GM19397 (cell line): ENCODE results near the gene OR51E2.

Experiments
- ATAC-seq: cut with Tn5 transposase; IDR thresholded peaks from one replicate; pipeline ENCODE4 v1.9.1; 2021; ENCODE audit warnings: mild to moderate bottlenecking, moderate library complexity; ENCODE audit not compliant: unreplicated experiment

Gene OR51E2

DNA sequence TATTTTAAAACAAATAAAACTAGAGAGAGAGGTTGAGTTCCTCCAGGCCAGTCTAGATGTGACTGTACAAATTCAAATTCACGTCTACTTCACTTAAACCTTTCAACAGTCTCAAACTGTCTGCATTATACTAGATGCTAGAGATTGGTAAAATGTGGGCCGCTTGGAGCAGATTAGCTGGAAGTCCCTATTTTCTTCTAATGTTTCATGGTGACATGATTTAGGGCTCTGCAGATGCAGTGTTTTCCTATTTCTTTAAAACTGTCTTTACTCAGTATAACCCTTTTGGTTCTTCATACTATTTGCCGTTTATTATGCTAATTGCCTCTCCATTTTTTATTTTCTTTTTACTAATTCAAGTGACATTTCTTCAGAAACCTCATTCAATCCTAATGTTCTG, 33.5 kb downstream of the OR51E2 start:
- ATAC-seq, result no peak

DNA sequence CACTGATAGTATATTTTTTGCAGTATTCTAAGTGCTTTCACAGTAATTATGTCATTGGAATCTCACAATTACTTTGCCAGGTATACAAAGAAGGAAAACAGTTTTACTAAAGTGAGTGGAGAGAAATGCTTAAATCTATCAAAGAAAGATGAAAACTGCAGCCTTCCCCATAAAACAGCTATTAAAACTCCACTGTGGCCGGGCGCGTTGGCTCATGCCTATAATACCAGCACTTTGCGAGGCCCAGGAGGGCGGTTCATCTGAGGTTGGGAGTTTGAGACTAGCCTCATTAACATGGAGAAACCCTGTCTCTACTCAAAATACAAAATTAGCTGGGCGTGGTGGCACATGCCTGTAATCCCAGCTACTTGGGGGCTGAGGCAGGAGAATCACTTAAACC, 34.8 kb downstream of the OR51E2 start:
- no peak for ATAC-seq

DNA sequence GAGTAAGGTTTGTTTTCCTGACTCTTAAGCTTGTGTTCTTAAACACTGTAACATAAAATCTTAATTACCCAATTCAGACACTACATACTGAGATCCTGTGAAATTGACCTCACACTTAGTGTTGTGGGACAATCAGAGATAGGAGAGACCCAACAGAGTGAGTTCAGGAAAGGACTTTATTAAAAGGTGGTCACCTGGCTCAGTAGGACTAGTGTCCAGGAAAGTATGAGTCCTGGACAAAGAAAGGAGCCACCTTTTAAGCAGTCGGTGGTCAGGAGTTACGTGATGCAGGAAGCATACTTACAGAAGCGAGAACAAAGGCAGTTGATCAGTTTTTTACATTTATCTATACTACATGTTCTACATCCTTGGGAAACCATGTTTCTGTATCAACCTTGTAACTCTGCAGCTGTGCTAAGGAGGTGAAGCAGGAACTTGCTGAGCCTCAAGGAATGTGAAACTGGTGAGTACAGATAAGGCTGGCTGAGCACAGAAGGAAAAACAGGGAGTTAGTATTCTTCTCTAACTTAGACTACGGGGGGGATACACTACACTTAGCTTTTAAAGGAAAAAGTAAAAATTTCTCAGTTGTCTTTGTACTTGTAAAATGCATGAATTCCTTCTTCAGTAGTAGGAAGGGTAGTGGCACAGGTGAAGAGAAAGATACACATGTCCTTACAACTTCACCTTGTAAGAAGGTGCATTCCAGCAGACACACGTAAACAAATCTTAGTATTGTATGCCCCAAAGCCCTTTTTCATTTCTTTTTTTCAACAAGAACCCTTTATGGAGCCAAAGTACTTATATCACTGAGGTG, 38.8 kb downstream of the OR51E2 start:
- ATAC-seq, result no peak

DNA sequence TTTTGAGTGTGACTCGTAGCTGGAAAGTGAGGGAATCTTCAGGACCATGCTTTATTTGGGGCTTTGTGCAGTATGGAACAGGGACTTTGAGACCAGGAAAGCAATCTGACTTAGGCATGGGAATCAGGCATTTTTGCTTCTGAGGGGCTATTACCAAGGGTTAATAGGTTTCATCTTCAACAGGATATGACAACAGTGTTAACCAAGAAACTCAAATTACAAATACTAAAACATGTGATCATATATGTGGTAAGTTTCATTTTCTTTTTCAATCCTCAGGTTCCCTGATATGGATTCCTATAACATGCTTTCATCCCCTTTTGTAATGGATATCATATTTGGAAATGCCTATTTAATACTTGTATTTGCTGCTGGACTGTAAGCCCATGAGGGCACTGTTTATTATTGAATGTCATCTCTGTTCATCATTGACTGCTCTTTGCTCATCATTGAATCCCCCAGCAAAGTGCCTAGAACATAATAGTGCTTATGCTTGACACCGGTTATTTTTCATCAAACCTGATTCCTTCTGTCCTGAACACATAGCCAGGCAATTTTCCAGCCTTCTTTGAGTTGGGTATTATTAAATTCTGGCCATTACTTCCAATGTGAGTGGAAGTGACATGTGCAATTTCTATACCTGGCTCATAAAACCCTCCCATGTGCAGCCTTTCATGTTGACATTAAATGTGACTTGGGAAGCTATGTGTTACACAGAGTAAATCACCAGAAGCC, 42.9 kb downstream of the OR51E2 start:
- ATAC-seq, result no peak

DNA sequence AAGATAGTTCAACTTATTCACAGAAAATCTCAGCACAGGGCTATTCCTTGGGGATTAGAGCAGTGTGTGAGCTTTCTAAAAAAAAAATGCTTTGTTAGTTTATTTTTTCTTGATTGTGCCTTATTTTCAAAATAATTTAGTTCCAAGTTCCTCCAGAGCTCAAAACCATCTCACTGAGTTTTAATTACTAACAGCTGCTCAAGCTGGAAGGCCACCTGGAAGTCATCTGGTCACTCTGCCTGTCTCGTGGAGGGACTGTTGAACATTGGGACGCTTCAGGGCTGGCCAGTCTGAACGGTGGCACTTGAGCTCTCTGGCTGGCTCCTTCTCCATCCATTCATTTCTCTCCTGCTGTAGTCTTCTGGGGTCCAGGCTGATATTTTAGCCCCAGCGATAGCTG, 49.9 kb downstream of the OR51E2 start:
- ATAC-seq, result no peak

DNA sequence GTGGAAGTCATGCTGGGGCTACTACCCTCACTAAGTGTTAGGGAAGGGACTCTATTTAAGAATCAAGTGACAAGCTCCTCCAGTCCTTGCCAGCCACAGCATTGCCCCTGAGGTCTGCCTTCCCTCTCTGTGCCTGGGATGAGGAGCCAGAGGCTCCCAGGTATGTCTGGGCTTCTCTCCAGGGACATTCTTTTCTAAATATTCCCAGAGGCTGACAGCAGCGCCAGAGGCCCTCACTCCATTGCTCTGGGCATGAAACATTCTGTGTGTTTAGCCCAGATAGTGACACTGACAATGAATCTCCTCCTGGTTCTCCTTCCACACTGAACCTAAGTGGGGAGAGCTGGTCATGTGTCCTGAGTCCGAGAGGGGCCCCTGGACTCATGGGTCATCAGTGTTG, 51.7 kb downstream of the OR51E2 start:
- no peak for ATAC-seq

DNA sequence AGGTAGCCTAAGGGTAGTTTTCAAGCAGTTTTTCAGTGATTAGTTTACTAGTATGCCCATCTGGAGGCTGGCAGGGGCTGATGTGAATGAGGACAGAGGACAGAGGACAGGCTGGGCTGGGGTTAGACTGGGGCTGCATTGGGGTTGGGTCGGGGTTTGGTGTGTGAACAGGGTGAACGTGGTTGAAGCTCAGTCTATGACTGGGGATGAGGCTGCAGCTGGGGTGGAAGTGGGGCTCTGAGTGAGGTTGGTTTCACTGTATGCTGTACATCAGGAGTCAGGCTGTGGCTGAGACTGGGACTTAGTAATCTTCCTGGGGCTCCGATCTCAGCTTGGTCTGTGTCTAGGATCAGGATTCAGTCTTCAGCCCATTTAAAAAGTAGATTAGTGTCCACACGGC, 53.4 kb downstream of the OR51E2 start:
- no peak for ATAC-seq

DNA sequence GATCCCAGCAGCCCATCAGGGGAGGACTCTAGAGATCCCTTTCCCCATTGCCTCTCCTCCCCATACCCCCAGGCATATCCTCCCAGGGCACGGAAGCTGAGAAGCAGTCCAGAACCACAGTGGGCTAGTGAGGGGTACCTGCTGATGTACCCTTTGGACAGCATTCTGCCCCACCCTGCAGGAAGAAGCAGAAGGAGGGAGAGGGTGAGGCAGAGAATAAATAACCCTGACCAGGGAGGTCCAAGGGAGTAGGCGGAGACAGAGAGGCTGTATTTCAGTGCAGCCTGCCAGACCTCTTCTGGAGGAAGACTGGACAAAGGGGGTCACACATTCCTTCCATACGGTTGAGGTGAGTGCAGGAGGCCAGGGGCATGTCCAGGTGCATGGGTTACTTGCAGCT, 54.0 kb downstream of the OR51E2 start, which contains the start of gene OR51E1:
TSS of gene OR51E1 (plus strand) at position 301 of the 400 bp plus-strand sequence. CDS start 8,545 bp downstream, outside the sequence.
- ATAC-seq, result no peak

DNA sequence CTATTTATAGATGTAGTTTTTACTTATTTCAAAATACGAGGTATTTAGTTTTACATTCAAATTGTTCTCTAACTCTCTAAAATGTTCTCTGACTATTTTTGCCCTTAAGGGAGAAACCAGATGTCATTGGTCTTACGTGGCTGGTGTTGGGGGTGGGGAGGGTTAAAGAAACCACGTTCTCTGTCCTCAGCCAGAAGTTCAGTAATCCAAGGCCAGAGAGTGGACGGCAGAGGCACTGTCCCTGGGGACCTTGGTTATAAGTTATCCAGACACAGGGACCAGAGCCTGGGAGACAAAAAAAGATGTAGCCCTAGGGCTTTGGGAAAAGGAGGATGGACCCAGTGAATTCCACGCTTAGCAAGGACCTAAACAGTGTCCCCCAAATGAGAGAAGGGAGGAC, 54.6 kb downstream of the OR51E2 start:
- ATAC-seq, result no peak

DNA sequence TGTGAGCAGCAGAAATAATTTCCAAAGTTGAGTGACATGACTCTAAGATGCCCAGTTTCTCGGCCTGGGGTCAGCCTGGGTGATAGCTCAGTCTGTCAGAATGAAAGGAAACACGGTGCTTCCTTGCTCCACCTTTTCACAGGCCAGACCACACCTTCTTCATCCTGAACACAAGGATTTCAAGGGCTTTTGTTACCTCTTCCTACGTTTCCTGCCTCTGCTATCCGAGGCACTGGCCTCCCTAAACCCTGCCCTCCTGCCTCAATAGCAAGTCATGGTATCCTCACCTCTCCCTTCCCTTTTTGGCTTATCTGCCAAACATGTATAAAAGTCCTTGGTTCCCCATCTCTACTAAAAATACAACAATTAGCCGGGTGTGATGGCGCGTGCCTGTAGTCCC, 55.6 kb downstream of the OR51E2 start:
- ATAC-seq, result no peak

DNA sequence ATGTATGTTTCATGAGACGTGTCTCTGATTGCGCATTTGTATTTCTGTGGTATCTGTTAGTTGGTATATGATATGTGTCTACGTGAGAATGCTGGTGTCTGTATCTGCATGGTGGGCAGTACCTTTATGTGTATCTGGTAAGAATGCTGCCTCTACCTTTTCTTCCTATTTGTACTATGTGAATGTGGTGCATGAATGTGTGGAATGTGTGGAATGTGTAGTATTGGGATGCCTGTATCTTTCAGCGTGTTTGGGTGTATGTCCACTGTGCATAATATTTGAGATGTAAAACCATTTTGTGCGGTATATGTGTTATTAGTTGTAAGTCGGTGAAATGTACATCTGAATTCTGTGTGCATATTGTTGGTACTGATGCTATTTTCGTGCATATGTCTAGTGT, 56.2 kb downstream of the OR51E2 start:
- ATAC-seq, result no peak

DNA sequence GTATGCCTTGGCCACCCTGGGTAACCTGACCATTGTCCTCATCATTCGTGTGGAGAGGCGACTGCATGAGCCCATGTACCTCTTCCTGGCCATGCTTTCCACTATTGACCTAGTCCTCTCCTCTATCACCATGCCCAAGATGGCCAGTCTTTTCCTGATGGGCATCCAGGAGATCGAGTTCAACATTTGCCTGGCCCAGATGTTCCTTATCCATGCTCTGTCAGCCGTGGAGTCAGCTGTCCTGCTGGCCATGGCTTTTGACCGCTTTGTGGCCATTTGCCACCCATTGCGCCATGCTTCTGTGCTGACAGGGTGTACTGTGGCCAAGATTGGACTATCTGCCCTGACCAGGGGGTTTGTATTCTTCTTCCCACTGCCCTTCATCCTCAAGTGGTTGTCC, 57.7 kb downstream of the OR51E2 start:
- no peak for ATAC-seq

DNA sequence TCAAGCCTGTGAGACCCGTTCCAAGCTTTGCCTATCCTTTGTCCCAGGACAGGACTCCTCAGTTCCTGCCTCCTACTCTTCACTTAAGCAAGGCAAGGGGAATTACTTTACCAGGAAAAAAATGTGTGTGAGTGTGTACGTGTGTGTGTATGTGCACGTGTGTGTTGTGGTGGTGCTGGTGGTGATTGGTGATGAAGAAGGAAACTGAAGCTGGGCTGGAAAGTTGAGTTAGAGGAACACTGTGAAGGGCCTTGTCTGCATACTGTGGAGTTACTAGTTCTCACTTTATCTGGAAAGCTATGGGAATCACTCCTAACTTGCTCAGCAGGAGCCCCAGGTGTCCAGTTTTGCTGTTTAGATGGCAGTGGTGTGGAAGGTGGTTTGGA, 60.0 kb downstream of the OR51E2 start:
- no peak for ATAC-seq

DNA sequence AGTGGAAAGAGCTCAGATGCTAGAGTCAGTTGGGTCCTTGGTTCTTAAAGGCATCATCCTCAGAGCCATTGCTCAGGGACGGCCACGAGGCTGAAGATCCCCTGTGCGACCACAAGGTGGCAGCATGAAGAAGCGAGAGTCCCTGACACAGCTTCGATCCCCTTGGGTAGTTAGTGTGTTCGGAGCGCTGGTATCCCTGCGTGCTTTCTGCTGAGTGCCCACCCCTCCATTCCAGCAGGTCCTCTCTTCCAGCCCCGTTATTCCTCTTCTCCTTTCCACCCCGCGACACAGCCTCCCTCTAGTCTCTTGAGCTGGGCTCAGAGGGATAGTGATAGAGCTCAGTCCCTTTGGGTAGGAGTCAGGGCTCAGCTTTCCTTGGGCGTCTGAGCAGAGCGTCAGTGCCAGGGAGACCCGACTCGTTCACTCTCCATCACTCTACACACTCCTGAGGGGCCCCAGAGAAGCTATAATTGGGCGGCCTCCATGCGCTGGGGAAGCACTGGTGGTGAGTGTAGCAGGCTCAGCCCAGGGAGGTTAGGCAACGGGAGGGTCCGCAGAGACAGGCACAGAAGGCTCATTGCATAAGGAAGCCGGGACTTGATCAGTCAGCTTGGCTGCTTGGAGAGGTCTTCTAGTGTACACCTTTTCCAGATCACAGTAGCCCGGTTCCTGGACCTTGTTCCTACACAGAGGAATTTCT, 60.5 kb downstream of the OR51E2 start, which contains the start of gene OR51D1:
TSS of gene OR51D1 (plus strand) at position 516 of the 700 bp plus-strand sequence. CDS start 2,314 bp downstream, outside the sequence.
- peak; percentile 93 for ATAC-seq

DNA sequence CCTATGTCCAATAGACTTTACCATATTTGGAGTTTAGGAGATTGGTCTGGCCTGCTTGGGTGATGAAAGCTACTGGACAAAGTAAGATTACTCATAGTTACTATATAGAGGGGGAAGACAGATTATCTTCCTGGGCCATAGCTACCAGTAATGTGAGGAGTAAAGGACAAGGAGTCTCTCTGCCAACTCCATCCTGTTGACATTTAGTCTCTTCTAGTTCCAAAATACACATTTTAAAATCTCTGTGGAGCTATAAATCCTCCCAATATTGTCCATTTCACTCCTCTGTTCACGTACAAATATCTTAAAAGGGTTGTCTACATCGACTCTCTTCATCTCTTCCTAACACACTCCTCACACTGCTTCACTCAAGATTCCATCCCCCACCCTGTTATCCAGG, 61.5 kb downstream of the OR51E2 start:
- ATAC-seq, result no peak
